Osteocyte (in vitro differentiated cells): ENCODE results near the gene EMSY. TPM values are rescaled to one million over a fixed set of nuclear protein-coding genes. Genes with fewer than 3 reads are reported as not detected.

Experiments
- DNase-seq: peaks from one replicate; pipeline ENCODE4 v3.0.0; 2021; ENCODE audit warnings: mixed read lengths; ENCODE audit not compliant: unreplicated experiment; ENCODE audit errors: extremely low spot score
- H3K27ac Mint-ChIP-seq: one replicate; pipeline ENCODE4 v1.8.0; 2021; ENCODE audit warnings: mild to moderate bottlenecking, mixed read lengths; ENCODE audit not compliant: unreplicated experiment
- H3K27me3 Mint-ChIP-seq: one replicate; pipeline ENCODE4 v1.8.0; 2021; ENCODE audit warnings: mixed read lengths; ENCODE audit not compliant: unreplicated experiment
- H3K36me3 Mint-ChIP-seq: one replicate; pipeline ENCODE4 v1.8.0; 2021; ENCODE audit warnings: mixed read lengths; ENCODE audit not compliant: unreplicated experiment
- H3K4me1 Mint-ChIP-seq: one replicate; pipeline ENCODE4 v1.8.0; 2021; ENCODE audit warnings: mixed read lengths; ENCODE audit not compliant: unreplicated experiment
- H3K4me3 Mint-ChIP-seq: one replicate; pipeline ENCODE4 v1.8.0; 2021; ENCODE audit warnings: mild to moderate bottlenecking, moderate library complexity, mixed read lengths; ENCODE audit not compliant: unreplicated experiment
- H3K9me3 Mint-ChIP-seq: one replicate; pipeline ENCODE4 v1.8.0; 2021; ENCODE audit warnings: mixed read lengths; ENCODE audit not compliant: unreplicated experiment
- total RNA-seq: library from RNA; stranded (reverse); gene quantifications from 2 replicates; pipeline ENCODE4 v1.2.1, GENCODE V29; 2021
- TF ChIP-seq, protein P1 (sequence below): fragments of 200-600 bp; sonication (generic); IDR thresholded peaks from 2 replicates; pipeline ENCODE4 v1.5.0; 2021; ENCODE audit warnings: antibody characterized with exemption, mild to moderate bottlenecking, moderate library complexity

EMSY gene
- total RNA-seq, 1 donor from 2014 or later = 23.8 TPM

DNA sequence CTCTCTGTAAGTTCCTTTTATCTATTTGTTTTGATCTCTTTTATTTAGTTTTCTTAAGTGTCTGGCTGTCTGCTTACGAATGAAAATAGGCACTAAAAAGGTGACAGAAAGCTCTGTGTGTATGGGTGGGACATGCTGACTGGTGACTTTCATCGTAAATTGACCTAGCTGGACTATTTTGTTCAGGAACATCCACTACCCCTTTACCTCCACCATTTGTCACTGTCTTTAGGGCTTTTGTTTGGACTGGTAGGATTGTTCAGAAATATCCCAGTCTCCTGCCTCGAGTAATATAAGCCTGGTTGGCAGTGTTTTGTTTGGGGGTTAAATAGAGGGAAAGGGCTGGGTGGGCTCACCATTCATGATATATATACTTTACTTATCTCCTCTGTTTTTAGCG lies 20.9 kb downstream of the EMSY start:
- Mint-ChIP-seq H3K36me3 (peaks cover 34% of the 10 kb centered on the region), H3K27ac (no peak overlapping the region), H3K4me3 (no peak overlapping the region), H3K9me3 (no peaks in the 10 kb centered on the region), H3K4me1 (peaks cover 4% of the 10 kb centered on the region), H3K27me3 (no peaks in the 10 kb centered on the region)
- TF ChIP-seq, protein P1, sequence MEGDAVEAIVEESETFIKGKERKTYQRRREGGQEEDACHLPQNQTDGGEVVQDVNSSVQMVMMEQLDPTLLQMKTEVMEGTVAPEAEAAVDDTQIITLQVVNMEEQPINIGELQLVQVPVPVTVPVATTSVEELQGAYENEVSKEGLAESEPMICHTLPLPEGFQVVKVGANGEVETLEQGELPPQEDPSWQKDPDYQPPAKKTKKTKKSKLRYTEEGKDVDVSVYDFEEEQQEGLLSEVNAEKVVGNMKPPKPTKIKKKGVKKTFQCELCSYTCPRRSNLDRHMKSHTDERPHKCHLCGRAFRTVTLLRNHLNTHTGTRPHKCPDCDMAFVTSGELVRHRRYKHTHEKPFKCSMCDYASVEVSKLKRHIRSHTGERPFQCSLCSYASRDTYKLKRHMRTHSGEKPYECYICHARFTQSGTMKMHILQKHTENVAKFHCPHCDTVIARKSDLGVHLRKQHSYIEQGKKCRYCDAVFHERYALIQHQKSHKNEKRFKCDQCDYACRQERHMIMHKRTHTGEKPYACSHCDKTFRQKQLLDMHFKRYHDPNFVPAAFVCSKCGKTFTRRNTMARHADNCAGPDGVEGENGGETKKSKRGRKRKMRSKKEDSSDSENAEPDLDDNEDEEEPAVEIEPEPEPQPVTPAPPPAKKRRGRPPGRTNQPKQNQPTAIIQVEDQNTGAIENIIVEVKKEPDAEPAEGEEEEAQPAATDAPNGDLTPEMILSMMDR = no peak
- DNase-seq = no peak

DNA sequence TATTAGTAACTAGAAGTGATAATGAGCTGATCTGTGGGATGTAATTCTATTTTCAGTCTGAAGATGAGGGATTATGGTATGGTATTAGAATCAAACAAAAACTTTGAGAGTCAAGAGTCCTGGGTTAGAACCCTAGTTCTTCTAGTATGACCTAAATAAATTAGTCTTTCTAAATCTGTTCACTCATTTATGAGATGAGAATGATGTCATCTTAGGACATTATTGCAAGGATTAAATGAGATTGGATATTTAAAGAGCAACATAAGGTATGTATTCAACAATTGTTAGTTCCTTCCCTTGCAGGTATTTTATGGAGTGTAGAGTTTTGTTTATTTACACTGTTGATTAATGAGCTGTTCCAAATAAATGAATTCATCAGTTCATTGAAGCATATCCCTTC lies 21.8 kb downstream of the EMSY start:
- DNase-seq = no peak
- Mint-ChIP-seq H3K36me3 (peaks cover 35% of the 10 kb centered on the region), H3K9me3 (no peaks in the 10 kb centered on the region), H3K27ac (no peak overlapping the region), H3K4me3 (no peak overlapping the region), H3K4me1 (peaks cover 4% of the 10 kb centered on the region), H3K27me3 (no peaks in the 10 kb centered on the region)
- TF ChIP-seq, protein P1 = no peak

DNA sequence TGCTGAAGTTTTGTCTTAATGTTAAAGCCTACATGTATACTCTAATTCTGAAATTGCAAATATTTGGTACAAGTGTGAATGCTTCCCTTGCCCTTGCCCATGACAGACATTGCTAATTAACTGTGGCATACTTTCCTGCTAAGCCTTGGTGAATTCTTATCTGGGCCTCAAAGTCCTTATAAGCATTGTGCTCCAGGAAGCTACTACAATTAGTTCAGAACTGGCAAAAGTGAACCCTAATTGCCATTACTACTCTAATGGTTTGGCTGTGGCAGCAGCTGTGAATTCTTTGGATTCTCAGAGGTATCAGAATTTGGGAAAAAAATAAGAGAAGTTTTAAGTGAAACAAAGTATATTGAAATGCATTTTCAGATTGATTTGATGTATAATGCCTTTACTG lies 24.3 kb downstream of the EMSY start:
- Mint-ChIP-seq H3K27me3 (no peaks in the 10 kb centered on the region), H3K4me1 (peaks cover 4% of the 10 kb centered on the region), H3K36me3 (peaks cover 39% of the 10 kb centered on the region), H3K9me3 (no peaks in the 10 kb centered on the region), H3K4me3 (no peak overlapping the region), H3K27ac (no peak overlapping the region)
- DNase-seq = no peak
- TF ChIP-seq, protein P1 = no peak

DNA sequence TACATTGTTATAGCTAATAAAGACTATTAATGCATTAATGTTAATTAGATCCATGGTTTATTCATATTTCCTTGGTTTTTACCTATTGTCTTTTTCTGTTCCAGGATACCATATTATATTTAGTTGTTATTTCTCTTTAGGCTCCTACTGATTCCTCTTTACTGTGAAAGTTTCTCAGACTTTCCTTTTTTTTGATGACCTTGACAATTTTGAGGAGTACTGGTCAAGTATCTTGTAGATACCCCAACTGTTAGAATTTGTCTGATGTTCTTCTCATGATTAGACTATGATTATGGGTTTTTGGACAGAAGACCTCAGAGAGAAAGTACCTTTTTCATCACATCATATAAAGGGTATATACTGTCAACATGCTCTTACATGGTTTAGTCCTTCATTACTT lies 26.6 kb downstream of the EMSY start:
- Mint-ChIP-seq H3K9me3 (no peaks in the 10 kb centered on the region), H3K27ac (no peak overlapping the region)

DNA sequence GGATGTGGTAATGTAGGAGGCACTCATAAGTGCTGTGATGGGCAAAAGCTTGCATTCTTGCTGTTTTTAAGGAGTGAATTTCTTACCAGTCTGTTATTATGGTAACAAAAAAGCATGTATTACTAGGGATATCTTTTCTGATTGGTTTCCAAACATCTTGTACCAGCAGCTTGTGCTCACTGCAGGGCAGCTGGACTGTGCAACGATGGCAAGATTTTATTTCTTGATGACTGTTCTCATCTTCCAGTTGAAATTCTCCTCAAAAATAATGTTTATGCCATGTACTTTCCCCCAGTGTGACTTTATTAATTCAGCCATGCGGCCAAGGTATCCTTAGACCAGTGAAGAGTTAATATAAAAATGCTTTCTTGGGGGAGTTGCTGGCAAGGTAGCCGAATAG lies 35.4 kb downstream of the EMSY start:
- no peak overlapping the region for H3K4me3 Mint-ChIP-seq
- H3K9me3 Mint-ChIP-seq = peaks cover 23% of the 10 kb centered on the region
- H3K27me3 Mint-ChIP-seq = no peaks in the 10 kb centered on the region
- H3K27ac Mint-ChIP-seq = no peak overlapping the region
- H3K36me3 Mint-ChIP-seq = peaks cover 33% of the 10 kb centered on the region
- DNase-seq = no peak
- TF ChIP-seq, protein P1 = no peak
- H3K4me1 Mint-ChIP-seq = no peaks in the 10 kb centered on the region

More for the DNA sequence above, 26.6 kb downstream of the EMSY start:
- DNase-seq = no peak
- Mint-ChIP-seq H3K36me3 (peaks cover 31% of the 10 kb centered on the region), H3K4me3 (no peak overlapping the region), H3K27me3 (no peaks in the 10 kb centered on the region), H3K4me1 (peaks cover 4% of the 10 kb centered on the region)
- TF ChIP-seq, protein P1 = no peak
